ENCODE results near the gene FBXO9.

DNA sequence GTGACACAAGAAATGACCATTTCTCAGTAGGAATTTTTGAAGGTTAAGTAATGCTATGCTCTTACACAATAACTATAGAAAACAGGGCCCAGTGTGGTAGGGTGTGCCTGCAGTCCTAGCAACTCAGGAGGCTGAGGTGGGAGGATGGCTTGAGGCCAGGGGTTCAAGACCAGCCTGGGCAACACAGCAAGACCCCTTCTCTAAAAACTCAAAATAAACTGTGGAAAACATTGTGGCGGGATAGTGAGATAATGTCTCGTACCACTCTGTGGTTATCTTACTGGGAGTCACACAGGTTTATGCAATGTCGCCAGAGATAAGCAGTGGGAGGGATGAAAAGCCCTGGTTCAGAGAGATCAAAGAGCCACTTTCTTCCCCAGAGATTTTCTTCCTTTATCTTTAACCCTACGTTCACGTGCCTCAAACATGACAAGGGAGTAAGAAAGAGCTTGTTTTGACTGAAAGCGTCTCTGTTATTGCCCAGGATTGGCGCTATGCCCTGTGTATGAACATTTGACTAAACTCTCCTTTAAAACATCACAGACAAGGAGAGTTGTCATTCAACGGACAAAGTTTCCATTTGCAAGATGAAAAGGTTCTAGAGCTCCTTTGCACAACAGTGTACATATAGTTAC, 69.5 kb downstream of the FBXO9 start:
- TF ChIP-seq, protein P1, sequence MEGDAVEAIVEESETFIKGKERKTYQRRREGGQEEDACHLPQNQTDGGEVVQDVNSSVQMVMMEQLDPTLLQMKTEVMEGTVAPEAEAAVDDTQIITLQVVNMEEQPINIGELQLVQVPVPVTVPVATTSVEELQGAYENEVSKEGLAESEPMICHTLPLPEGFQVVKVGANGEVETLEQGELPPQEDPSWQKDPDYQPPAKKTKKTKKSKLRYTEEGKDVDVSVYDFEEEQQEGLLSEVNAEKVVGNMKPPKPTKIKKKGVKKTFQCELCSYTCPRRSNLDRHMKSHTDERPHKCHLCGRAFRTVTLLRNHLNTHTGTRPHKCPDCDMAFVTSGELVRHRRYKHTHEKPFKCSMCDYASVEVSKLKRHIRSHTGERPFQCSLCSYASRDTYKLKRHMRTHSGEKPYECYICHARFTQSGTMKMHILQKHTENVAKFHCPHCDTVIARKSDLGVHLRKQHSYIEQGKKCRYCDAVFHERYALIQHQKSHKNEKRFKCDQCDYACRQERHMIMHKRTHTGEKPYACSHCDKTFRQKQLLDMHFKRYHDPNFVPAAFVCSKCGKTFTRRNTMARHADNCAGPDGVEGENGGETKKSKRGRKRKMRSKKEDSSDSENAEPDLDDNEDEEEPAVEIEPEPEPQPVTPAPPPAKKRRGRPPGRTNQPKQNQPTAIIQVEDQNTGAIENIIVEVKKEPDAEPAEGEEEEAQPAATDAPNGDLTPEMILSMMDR (IDR thresholded peaks at IDR 0.05; ENCODE audit: low read depth, low read length, poor library complexity, severe bottlenecking) = no peak
- TF ChIP-seq EZH2phosphoT487 (IDR thresholded peaks at IDR 0.05; ENCODE audit: borderline replicate concordance, low read length) = no peak
